GM19397 (cell line): ENCODE results near the gene CLIP1.
"Not testable (repeated sequence)": the region's sequence is repeated elsewhere in the genome, so short reads cannot be mapped to it uniquely, and the experiment has no call there.

Source experiments
- ATAC-seq: cut with Tn5 transposase; IDR thresholded peaks from one replicate; pipeline ENCODE4 v1.9.1; 2021; ENCODE audit warnings: mild to moderate bottlenecking, moderate library complexity; ENCODE audit not compliant: unreplicated experiment

CLIP1 gene

GRCh38 chr12:122265886-122266229, 156.6 kb downstream of the CLIP1 start:
- ATAC-seq = peak; percentile 40

GRCh38 chr12:122265476-122265875, 157.0 kb downstream of the CLIP1 start:
- ATAC-seq = no peak

- not testable (repeated sequence) for ATAC-seq
Measured at GRCh38 chr12:122260735-122261134, 161.7 kb downstream of the CLIP1 start.

DNA sequence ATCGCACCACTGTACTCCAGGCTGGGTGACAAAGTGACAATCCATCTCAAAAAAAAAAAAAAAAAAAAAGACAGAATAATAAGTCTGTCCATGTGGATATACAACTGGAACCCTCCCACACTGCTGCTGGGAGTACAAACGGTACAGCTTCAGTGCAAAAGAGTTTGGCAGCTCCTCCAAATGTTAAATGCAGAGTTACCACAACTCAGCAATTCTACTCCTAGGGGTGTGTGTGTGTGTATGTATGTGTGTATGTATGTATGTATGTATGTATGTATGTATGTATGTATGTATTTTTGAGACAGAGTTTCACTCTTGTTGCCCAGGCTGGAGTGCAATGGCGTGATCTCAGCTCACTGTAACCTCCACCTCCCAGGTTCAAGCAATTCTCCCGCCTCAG, 163.5 kb downstream of the CLIP1 start:
- not testable (repeated sequence) for ATAC-seq

DNA sequence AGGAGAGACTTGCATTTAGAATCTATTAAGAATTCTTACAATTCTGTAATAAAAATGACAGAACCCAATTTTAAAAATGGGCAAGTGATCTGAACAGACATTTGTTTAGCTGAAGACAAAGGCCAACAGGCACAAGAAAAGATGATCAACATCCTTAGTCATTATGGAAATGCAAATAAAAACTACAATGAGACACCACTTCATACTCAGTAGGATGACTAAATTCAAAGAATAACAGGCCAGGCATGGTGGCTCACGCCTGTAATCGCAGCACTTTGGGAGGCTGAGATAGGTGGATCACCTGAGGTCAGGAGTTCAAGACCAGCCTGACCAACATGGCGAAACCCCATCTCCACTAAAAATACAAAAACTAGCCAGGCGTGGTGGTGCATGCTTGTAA, 164.0 kb downstream of the CLIP1 start:
- not testable (repeated sequence) for ATAC-seq

DNA sequence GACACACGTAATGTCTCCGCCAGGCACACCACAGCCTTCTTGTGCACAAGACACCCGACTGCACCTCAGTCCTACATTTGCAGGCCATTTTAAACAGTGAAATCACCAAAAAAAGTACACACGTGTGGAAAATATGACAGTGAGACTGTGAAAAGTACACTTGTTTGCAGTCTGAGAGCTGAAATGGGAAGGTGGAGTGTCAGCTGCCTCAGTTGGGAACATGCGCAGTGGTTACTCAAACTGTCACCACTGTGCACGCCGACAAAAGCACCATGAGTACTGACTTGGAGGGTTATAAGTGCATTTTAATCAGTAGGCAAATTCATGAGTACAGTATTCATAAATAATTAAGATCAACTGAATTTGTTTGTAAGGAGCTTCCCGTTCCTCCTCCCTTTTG, 171.9 kb downstream of the CLIP1 start:
- ATAC-seq = no peak

GRCh38 chr12:122250047-122250446, 172.4 kb downstream of the CLIP1 start:
- ATAC-seq = no peak

DNA sequence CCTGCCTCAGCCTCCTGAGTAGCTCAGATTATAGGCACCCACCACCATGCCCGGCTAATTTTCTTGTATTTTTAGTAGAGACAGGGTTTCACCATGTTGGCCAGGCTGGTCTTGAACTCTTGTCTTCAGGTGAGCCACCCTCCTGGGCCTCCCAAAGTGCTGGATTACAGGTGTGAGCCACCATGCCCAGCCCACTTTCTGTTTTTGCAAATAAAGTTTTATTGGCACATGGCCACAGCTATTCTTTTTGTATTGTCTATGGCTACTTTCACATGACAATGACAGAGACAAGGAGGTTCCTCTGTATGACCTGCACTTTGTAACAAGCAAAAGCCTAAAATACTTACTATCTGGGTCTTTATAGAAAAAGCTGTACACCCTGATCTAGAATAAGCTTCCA, 176.9 kb downstream of the CLIP1 start:
- ATAC-seq = no peak

- no peak for ATAC-seq
Measured at GRCh38 chr12:122244565-122245371, 177.7 kb downstream of the CLIP1 start.

DNA sequence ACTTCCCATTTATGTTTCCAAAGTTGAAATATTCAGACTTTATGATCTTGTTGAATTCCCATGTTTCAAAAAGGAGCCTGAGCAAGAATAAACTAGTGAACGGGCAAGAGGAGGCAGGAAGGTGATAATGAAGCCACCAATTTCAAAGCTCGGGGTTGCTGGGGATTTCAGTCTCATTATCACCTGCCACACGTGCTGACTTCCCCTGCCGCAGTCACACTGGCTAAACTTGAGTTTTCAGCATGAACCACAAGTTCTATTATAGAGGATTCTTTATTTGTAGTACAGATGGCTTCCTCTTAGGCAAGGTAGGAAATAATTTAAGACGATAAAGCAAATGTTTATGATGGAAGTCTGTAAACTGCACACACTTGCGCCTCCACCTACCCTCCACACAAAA, 178.5 kb downstream of the CLIP1 start:
- no peak for ATAC-seq

DNA sequence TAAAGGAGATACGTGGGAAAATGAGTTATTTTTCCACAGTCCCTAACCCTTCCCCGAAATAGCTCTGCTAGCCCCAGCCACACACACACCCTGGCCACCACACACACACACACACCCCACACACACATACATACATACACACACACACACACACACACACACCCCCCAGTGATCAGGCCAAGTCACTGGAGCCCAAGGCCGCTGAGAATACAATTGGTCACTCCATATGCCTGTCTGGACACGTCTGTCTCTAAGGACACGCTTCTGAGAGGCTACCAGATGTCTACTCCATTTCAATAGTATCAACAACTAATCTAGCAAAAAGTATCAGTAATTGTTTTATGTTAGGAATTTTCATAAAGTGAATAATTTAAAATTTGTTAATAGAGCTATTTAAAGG, 183.6 kb downstream of the CLIP1 start:
- no peak for ATAC-seq

DNA sequence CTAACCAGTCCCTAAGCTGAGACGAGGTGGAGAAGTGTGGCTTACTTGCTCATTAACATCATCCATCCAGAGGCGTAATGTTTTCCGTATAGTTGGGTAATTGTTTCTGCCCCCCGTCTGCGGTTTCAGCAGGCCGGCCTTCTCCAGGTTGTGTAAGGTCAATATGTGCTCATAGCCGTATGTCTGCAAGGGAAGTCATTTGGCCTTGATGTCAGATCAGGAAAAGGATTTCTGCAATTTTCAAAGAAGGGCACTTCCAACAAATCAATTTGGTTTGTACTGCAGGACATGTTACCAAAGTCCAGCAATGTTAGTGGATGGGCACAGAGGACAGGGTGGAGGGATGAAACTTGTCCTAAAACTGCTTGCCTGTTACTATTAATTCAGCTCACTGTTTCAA, 186.7 kb downstream of the CLIP1 start:
- ATAC-seq = no peak

DNA sequence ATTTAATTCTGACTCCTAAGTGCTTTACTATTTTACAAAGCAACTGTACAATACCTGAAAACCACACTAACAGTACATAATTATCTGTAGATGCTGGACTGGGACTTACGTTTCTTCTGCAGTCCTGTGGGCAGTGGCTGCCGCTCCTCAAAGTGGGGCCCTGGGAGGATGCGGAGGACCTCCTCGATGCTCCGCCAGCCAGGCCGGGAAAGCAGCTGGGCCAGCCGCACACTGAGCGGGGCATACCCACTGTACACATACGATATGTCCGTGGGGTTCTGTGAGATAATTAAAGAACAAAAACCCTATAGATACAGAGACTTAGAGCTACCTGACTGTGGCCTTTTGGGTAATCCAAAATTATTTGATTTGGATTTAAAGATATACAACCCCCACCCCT, 189.8 kb downstream of the CLIP1 start:
- no peak for ATAC-seq

GRCh38 chr12:122230798-122231197, 191.7 kb downstream of the CLIP1 start:
- no peak for ATAC-seq

DNA sequence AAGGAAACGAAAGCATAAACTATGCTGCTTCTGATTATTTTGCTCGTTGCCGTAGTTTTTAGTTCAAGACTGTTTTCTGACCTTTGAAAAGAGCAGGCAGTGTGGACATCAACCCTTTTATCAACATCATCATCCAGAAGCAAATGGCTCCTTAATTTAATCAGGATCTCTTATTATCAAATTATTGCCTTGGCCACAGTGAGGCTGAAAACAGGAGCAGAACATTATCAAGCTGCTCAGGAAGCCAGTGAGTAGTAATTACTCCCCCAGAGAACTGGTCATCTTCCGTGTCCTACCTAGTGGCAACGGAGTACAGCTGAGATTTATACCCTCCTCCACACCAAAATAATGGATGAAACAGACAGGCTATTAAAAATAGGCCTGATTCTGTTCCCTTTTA, 194.4 kb downstream of the CLIP1 start:
- ATAC-seq = no peak

GRCh38 chr12:122227341-122227740, 195.1 kb downstream of the CLIP1 start:
- no peak for ATAC-seq

GRCh38 chr12:122226366-122227125, 195.9 kb downstream of the CLIP1 start:
- ATAC-seq = no peak

DNA sequence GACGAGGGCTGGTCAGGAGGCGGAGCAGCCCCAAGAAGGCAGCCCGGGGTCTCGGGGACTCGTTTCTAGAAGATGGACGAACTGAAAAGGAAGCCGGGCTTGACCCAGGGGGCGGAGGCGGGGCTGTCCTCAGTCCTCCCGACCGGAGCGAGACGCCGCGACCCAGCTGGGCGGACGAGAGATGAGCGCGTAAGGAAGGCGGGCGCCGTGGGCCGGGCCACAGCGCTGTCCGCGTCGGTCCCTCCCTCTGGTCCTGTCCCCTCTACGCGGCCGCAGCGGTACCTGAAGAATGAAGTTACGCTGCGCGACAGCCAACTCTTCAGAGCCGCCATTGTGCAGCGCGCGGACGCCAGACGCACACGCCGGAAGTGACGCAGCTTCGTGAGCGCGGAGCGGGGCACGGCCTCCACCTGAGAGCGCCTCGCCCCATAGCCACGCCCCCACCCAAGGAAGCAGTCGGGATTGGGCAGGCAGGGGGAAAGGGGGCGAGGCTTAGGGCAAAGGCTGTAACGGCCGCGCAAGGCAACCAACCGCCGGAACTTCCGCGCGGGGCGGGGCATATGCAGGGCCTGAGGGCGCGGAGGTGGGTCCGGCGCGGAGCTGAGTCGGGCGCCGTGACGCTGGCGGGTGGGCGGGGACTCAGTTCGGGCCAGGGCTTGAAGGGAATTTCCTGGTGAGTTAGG, 196.6 kb downstream of the CLIP1 start, which contains the start of gene DIABLO:
DIABLO (minus strand) TSS at position 370 of the 683 bp plus-strand sequence; CDS start at position 332, 38 bp downstream.
- ATAC-seq = peak; percentile 94
